Breast epithelium (tissue), 3 donors: ENCODE results near the gene MAPKAP1.

ENCODE experiments used
- CTCF ChIP-seq, 3 donors: fragments of 450-650 bp; IDR thresholded peaks; one replicate each; pipeline ENCODE4 v1.5.1; 2016 to 2017; ENCODE audit warnings: antibody characterized with exemption in 3 of 3, mild to moderate bottlenecking in 3 of 3, moderate library complexity in 3 of 3
- POLR2A ChIP-seq: fragments of 450-650 bp; IDR thresholded peaks from one replicate; pipeline ENCODE4 v1.6.1; 2016; ENCODE audit warnings: antibody characterized with exemption, mild to moderate bottlenecking, moderate library complexity
- POLR2AphosphoS5 ChIP-seq, 3 donors: sonication (generic); formaldehyde crosslinking; IDR thresholded peaks; one replicate each; pipeline ENCODE4 v1.6.1; 2017; ENCODE audit warnings: antibody characterized with exemption in 3 of 3

GRCh38 chr9:125470189-125470588 lies 236.8 kb downstream of the MAPKAP1 start:
- TF ChIP-seq CTCF (IDR thresholded peaks at IDR 0.05) = no peak
- no peak for TF ChIP-seq POLR2AphosphoS5 (IDR thresholded peaks at IDR 0.05)
- TF ChIP-seq POLR2A = no peak
